ENCODE measurements around the gene KLHDC10. TPM values are rescaled to one million over a fixed set of nuclear protein-coding genes. Genes with fewer than 3 reads are reported as not detected.
A peak's percentile ranks its signal among the peaks of the same experiment; 100 is the strongest.
"Not testable (repeated sequence)": the region's sequence is repeated elsewhere in the genome, so short reads cannot be mapped to it uniquely, and the experiment has no call there.

Gene KLHDC10
- total RNA-seq, 4 donors from 2014 or later: 16.5 to 25.0 (median 20.1) TPM

DNA sequence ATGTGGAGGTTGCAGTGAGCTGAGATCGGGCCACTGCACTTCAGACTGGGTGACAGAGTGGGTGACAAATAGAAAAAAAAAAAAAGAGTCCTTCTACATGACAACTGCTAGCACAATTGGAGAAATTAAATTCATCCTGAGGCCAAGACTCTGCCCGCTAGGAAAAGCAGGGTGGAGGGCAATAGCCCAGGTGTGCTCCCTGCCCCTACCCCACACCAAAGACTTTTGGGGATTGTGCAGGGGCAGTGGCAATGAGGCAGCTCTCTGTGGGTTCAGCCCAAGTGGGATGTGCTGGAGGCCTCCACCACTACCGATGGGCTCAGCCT, 73.6 kb downstream of the KLHDC10 start:
- DNase-seq: no peak
- H3K36me3 ChIP-seq: no peaks in the 10 kb centered on the region
- H3K4me3 ChIP-seq: no peak overlapping the region
- H3K27me3 ChIP-seq: no peaks in the 10 kb centered on the region
- H3K9me3 ChIP-seq: no peaks in the 10 kb centered on the region
- TF ChIP-seq, protein P1, sequence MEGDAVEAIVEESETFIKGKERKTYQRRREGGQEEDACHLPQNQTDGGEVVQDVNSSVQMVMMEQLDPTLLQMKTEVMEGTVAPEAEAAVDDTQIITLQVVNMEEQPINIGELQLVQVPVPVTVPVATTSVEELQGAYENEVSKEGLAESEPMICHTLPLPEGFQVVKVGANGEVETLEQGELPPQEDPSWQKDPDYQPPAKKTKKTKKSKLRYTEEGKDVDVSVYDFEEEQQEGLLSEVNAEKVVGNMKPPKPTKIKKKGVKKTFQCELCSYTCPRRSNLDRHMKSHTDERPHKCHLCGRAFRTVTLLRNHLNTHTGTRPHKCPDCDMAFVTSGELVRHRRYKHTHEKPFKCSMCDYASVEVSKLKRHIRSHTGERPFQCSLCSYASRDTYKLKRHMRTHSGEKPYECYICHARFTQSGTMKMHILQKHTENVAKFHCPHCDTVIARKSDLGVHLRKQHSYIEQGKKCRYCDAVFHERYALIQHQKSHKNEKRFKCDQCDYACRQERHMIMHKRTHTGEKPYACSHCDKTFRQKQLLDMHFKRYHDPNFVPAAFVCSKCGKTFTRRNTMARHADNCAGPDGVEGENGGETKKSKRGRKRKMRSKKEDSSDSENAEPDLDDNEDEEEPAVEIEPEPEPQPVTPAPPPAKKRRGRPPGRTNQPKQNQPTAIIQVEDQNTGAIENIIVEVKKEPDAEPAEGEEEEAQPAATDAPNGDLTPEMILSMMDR (IDR thresholded peaks at IDR 0.05): no peak
- TF ChIP-seq POLR2A (IDR thresholded peaks at IDR 0.05): no peak
- peak overlapping the region in 1 of 4 donors; percentile 59 for H3K27ac ChIP-seq
- H3K4me1 ChIP-seq: peaks cover 0 to 9% (median 2%) of the 10 kb centered on the region in 4 donors

DNA sequence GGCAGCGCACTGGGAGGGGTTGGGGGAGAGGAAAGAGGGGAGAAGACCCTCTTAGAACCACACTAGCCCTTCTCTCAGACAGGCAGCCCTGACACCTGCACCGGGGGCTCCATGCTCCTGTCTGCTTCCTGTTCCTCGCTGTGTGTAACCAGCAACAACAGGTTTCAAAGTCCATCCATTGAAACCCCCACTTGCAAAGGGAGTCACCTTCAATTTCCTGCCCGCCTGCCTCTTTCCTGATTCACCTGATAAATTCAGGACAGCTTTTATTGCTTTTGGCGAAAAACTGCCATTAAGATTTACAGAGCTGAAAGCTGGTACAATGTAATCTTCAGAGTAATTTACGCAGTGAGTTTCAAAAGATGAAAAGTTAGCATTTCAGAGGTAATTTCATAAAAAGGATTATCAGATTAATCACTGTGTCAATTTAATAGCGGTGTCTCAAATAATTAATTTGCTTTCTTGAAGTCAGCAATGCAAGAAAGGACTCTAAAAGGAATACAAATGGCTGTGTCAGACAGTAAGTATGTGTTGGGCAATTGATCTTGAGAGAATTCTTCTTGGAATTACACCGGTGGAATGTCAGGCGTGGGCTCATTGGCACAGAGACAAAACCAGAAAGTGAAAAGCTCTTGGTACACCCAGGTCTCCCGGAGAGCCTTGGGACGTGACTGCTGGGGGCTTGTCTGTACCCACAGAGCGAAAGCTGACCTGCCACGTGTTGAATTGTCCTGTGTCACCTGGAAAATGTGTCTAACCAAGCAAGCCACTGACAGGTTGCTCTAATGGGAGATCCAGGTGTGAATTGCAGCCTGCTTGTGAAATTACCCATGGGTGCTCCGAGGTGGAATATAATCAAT, 74.2 kb downstream of the KLHDC10 start:
- Histone ChIP-seq H3K36me3 (no peaks in the 10 kb centered on the region), H3K9me3 (no peaks in the 10 kb centered on the region), H3K4me1 (peaks cover 0 to 9% (median 2%) of the 10 kb centered on the region in 4 donors), H3K27me3 (no peaks in the 10 kb centered on the region), H3K4me3 (no peak overlapping the region), H3K27ac (peak overlapping the region in 1 of 4 donors; percentile 59)
- DNase-seq: peak in 1 of 3 donors; percentile 15
- TF ChIP-seq POLR2A (IDR thresholded peaks at IDR 0.05): no peak
- TF ChIP-seq, protein P1 (IDR thresholded peaks at IDR 0.05): no peak

DNA sequence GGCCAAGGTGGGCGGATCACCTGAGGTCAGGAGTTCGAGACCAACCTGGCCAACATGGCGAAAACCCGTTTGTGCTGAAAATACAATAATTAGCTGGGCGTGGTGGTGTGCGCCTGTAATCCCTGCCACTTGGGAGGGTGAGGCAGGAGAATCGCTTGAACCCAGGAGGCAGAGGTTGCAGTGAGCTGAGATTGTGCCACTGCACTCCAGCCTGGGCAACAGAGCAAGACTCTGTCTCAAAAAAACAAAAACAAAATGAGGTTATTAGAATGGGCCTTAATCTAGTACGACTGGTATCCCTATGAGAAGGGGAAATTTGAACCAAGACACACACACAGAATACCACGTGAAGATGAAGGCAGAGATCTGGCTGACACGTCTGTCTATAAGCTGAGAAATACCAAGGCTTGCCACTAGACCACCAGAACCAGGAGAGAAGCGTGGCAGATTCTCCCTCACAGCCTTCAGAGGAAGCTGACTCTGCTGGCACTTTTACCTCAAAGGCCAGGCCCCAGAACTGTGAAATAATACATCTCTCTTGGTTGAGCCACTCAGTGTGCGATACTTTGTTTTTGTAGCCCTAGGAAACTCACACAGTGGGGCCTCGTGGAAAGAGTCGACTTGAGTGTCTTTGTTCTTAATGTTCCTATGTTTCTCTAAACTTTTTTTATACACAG, 75.2 kb downstream of the KLHDC10 start:
- no peak overlapping the region for H3K4me3 ChIP-seq
- no peaks in the 10 kb centered on the region for H3K36me3 ChIP-seq
- peak overlapping the region in 1 of 4 donors; percentile 59 for H3K27ac ChIP-seq
- TF ChIP-seq, protein P1 (IDR thresholded peaks at IDR 0.05): no peak
- TF ChIP-seq POLR2A (IDR thresholded peaks at IDR 0.05): no peak
- H3K9me3 ChIP-seq: no peaks in the 10 kb centered on the region
- DNase-seq: peak in 1 of 3 donors; percentile 12
- H3K4me1 ChIP-seq: peaks cover 0 to 9% (median 2%) of the 10 kb centered on the region in 4 donors
- H3K27me3 ChIP-seq: no peaks in the 10 kb centered on the region

DNA sequence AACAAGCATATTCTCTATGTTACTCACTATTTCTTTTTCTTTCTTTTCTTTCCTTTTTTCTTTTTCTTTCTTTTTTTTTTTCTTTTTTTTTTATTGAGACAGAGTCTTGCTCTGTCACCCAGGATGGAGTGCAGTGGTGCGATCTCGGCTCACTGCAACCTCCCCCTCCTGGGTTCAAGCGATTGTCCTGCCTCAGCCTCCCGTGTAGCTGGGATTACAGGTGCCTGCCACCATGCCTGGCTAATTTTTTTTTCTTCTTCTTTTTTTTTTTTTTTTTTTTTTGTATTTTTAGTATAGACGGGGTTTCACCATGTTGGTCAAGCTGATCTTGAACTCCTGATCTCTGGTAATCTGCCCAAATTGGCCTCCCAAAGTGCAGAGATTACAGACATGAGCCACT, 75.8 kb downstream of the KLHDC10 start:
- H3K4me1 ChIP-seq, H3K27me3 ChIP-seq, H3K4me3 ChIP-seq, DNase-seq, H3K27ac ChIP-seq, H3K36me3 ChIP-seq, H3K9me3 ChIP-seq: not testable (repeated sequence)

DNA sequence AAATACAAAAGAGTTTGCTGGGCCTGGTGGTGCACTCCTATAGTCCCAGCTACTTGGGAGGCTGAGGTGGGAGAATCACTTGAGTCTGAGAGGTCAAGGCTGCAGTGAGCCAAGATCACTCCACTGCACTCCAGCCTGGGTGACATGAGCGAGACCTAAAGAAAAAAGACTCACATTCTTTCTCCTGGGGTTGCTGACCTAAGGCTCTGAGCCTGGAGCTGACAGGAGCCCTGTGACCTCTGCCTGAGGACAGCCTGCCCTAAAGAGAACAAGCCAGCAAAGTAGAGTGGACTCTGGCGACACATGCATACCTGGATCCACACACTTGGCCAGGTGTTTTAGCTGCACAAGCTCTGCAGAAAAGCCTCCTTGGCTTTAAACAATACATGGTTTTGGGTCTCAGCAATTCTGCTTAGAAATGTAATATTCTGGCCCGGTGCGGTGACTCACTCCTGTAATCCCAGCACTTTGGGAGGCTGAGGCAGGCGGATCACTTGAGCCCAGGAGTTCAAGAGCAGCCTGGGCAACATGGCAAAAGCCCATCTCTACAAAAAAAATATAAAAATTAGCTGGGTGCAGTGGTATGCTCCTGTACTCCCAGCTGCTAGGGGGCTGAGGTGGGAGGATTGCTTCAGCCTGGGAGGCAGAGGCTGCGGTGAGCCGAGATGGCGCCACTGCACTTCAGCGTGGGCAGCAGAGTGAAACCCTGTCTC, 76.5 kb downstream of the KLHDC10 start:
- Histone ChIP-seq H3K27ac (no peak overlapping the region), H3K36me3 (no peaks in the 10 kb centered on the region), H3K4me3 (no peak overlapping the region), H3K27me3 (no peaks in the 10 kb centered on the region), H3K9me3 (no peaks in the 10 kb centered on the region), H3K4me1 (peaks cover 0 to 6% (median 0%) of the 10 kb centered on the region in 4 donors)
- DNase-seq: peak in 1 of 3 donors; percentile 13
- TF ChIP-seq, protein P1 (IDR thresholded peaks at IDR 0.05): no peak
- no peak for TF ChIP-seq POLR2A (IDR thresholded peaks at IDR 0.05)
